Tibial nerve (tissue), 4 donors: ENCODE results near the gene ZNF71.

Experiments
- EP300 ChIP-seq, 2 donors: sonication (generic); formaldehyde crosslinking; IDR thresholded peaks; one replicate each; pipeline ENCODE4 v1.6.1; 2017; ENCODE audit warnings: antibody characterized with exemption in 2 of 2, mild to moderate bottlenecking in 1 of 2
- TF ChIP-seq, protein P1 (sequence below), 5 experiments: fragments of 200-600 bp in 3 of 5; fragments of 450-650 bp in 2 of 5; sonication (generic) in 3 of 5; IDR thresholded peaks; one replicate each; pipeline ENCODE4 v1.5.1; 2016 to 2019; ENCODE audit warnings: antibody characterized with exemption in 5 of 5, mild to moderate bottlenecking in 3 of 5, moderate library complexity in 2 of 5

DNA sequence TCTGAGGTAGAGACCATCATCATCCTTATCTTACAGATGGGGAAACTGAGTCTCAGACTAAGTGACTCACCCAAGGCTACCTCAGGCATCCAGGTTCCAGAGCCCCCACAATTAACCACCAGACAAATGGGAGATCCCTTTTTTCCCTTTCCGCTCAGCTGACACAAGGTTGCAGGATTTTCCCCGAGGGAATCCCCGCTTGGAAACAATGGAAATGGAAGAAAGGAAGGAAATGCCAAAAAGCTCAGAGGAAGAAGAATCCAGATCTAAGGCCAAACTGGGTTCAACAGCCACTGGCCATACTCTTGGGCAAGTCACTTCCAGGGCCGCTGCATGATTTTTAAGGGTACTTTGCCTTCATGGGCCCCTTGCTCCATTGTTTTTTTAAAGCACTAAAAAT is 1.6 kb downstream of the ZNF71 start:
- TF ChIP-seq, protein P1, sequence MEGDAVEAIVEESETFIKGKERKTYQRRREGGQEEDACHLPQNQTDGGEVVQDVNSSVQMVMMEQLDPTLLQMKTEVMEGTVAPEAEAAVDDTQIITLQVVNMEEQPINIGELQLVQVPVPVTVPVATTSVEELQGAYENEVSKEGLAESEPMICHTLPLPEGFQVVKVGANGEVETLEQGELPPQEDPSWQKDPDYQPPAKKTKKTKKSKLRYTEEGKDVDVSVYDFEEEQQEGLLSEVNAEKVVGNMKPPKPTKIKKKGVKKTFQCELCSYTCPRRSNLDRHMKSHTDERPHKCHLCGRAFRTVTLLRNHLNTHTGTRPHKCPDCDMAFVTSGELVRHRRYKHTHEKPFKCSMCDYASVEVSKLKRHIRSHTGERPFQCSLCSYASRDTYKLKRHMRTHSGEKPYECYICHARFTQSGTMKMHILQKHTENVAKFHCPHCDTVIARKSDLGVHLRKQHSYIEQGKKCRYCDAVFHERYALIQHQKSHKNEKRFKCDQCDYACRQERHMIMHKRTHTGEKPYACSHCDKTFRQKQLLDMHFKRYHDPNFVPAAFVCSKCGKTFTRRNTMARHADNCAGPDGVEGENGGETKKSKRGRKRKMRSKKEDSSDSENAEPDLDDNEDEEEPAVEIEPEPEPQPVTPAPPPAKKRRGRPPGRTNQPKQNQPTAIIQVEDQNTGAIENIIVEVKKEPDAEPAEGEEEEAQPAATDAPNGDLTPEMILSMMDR (IDR thresholded peaks at IDR 0.05): no peak
- no peak for TF ChIP-seq EP300 (IDR thresholded peaks at IDR 0.05)
